Measurements from ENCODE around the gene ABHD10. TPM values are rescaled to one million over a fixed set of nuclear protein-coding genes. Genes with fewer than 3 reads are reported as not detected.

Gene ABHD10
- total and polyA plus RNA-seq, 10 of the 15 experiments (the other 5 are each of a cell fraction or from before 2014, with no cell fraction given): 12.3 to 51.0 (median 28.9) TPM

DNA sequence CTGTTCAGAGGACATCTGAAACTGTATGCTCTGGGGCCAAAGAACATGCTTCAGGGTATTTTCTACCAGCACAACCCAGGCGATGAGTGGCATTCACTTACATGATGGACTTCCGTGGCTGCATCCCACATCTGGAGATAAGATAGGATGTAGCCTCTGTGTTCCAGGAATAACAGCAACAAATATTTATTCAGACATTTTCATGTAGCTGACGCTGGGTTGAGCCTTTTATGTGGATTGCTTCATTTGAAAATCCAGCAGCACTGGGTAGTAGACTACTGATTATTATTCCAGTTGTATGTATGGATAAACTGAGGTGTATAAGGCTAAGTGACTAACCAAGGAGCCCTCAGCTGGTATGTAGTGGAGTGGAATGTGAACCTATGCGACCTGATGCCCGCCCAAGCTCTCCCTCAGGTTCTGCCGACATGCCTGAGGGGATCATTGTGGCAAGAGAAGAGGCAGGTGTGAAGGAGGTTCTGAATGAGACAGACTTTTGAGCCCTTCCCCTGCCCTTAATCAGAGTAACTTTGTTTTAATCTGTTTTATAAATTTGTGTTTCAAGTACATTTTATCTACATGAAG is 25.9 kb upstream of the ABHD10 start:
- no peak overlapping the region for H2AFZ ChIP-seq (ENCODE audit: control insufficient read depth, low read depth, low read length)
- in situ Hi-C loops (cut with MboI): no loop called here
- ChIA-PET POLR2A (no interaction called here), RAD21 (ENCODE audit: unreplicated experiment) (no interaction called here), CTCF (interaction anchor here (2.1 to 6.9 kb wide), 2 partner anchors 15 to 61 kb away, joined by 7 to 29 read pairs; no protein-coding TSS in a partner anchor), SMC1A (ENCODE audit: uncharacterized antibody, unreplicated experiment) (interaction anchor here (23.3 kb wide), 1 partner anchor 233 kb away, joined by 424 read pairs; no protein-coding TSS in a partner anchor)
- H3K4me1 ChIP-seq (ENCODE audit: control insufficient read depth, insufficient read depth, low read length): no peaks in the 10 kb centered on the region
- H3K27ac ChIP-seq (ENCODE audit: control insufficient read depth, insufficient read depth): no peak overlapping the region
- no peak overlapping the region for H3K4me3 ChIP-seq
- intact Hi-C loops (cut with micrococcal nuclease; ENCODE audit: unreplicated experiment): no loop called here
- H3K79me2 ChIP-seq (ENCODE audit: control insufficient read depth, insufficient read depth, low read length): no peaks in the 10 kb centered on the region
- no peak for ATAC-seq
- H3K27me3 ChIP-seq (replicated peaks in 1 of 2; ENCODE audit: control insufficient read depth in 2 of 2, insufficient read depth in 2 of 2, low read length in 1 of 2): peaks cover 2 to 8% of the 10 kb centered on the region in 2 experiments
- H3K9me3 ChIP-seq (replicated peaks; ENCODE audit: control insufficient read depth, insufficient read depth, low read length): no peaks in the 10 kb centered on the region
- TF ChIP-seq, protein P1, sequence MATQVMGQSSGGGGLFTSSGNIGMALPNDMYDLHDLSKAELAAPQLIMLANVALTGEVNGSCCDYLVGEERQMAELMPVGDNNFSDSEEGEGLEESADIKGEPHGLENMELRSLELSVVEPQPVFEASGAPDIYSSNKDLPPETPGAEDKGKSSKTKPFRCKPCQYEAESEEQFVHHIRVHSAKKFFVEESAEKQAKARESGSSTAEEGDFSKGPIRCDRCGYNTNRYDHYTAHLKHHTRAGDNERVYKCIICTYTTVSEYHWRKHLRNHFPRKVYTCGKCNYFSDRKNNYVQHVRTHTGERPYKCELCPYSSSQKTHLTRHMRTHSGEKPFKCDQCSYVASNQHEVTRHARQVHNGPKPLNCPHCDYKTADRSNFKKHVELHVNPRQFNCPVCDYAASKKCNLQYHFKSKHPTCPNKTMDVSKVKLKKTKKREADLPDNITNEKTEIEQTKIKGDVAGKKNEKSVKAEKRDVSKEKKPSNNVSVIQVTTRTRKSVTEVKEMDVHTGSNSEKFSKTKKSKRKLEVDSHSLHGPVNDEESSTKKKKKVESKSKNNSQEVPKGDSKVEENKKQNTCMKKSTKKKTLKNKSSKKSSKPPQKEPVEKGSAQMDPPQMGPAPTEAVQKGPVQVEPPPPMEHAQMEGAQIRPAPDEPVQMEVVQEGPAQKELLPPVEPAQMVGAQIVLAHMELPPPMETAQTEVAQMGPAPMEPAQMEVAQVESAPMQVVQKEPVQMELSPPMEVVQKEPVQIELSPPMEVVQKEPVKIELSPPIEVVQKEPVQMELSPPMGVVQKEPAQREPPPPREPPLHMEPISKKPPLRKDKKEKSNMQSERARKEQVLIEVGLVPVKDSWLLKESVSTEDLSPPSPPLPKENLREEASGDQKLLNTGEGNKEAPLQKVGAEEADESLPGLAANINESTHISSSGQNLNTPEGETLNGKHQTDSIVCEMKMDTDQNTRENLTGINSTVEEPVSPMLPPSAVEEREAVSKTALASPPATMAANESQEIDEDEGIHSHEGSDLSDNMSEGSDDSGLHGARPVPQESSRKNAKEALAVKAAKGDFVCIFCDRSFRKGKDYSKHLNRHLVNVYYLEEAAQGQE (IDR thresholded peaks at IDR 0.05; ENCODE audit: low read depth, low read length): no peak
- no peak for TF ChIP-seq EP300 (IDR thresholded peaks at IDR 0.05; ENCODE audit: borderline replicate concordance in 1 of 2, control insufficient read depth in 1 of 2, low read depth in 2 of 2, low read length in 2 of 2)
- no peak for TF ChIP-seq ELK1 (IDR thresholded peaks at IDR 0.05; ENCODE audit: low read depth, low read length)
- no peak for TF ChIP-seq ZNF207 (IDR thresholded peaks at IDR 0.05; ENCODE audit: borderline replicate concordance)
- TF ChIP-seq JUND (IDR thresholded peaks at IDR 0.05; ENCODE audit: low read depth, low read length): no peak
- no peak for TF ChIP-seq NKRF (conservative IDR thresholded peaks at IDR 0.05)
- no peak for TF ChIP-seq MTA2 (IDR thresholded peaks at IDR 0.05; ENCODE audit: low read depth)
- no peak for TF ChIP-seq PAX5 (IDR thresholded peaks at IDR 0.05; ENCODE audit: borderline replicate concordance, low read depth, low read length)
- no peak for TF ChIP-seq HCFC1 (IDR thresholded peaks at IDR 0.05; ENCODE audit: low read length)
- TF ChIP-seq ZNF622 (IDR thresholded peaks at IDR 0.05): no peak
- no peak for TF ChIP-seq KAT2A (conservative IDR thresholded peaks at IDR 0.05; ENCODE audit: control insufficient read depth, low read depth, low read length)
- no peak for TF ChIP-seq CBFB (IDR thresholded peaks at IDR 0.05; ENCODE audit: low read depth)
- no peak for TF ChIP-seq BCL11A (IDR thresholded peaks at IDR 0.05; ENCODE audit: low read depth, low read length)
- no peak for TF ChIP-seq NR2C2 (IDR thresholded peaks at IDR 0.05; ENCODE audit: borderline replicate concordance, control insufficient read depth, insufficient read length, low read depth)
- no peak for TF ChIP-seq ZNF217 (IDR thresholded peaks at IDR 0.05)
- no peak for TF ChIP-seq NBN (IDR thresholded peaks at IDR 0.05)
- TF ChIP-seq RBBP5 (conservative IDR thresholded peaks at IDR 0.05): no peak
- no peak for TF ChIP-seq FOXK2 (IDR thresholded peaks at IDR 0.05)
- no peak for FAIRE-seq
- no peaks in the 10 kb centered on the region for H4K20me1 ChIP-seq (ENCODE audit: control insufficient read depth, insufficient read depth)
- WGBS (ENCODE audit: insufficient coverage, insufficient replicate concordance, low lambda C conversion rate, missing lambda C conversion rate): 28% methylated on average over 6 of the region's 6 CpGs
- no peak overlapping the region for H3K9ac ChIP-seq (ENCODE audit: control insufficient read depth, insufficient read depth, low read length)
- no peaks in the 10 kb centered on the region for H3K36me3 ChIP-seq (ENCODE audit: control insufficient read depth in 2 of 2, insufficient read depth in 2 of 2, low read length in 1 of 2)
- DNase-seq (ENCODE audit: low read depth, low spot score): no peak
- BruUV-seq (replicated peaks): no TSS peak
- H3K4me2 ChIP-seq (ENCODE audit: control insufficient read depth, insufficient read depth): no peak overlapping the region

Measured in GM12878 (cell line).